Stimulated activated naive CD8-positive, alpha-beta T cell treated with anti-CD3 and anti-CD28 coated beads, Interleukin-15, Interleukin-2, amounts not matched to agents 100 U/mL and 50 U/mL, for 24 hours (primary cell): Measurements from ENCODE around the gene ZCRB1.
A peak's percentile ranks its signal among the peaks of the same experiment; 100 is the strongest.
"Not testable (repeated sequence)": the region's sequence is repeated elsewhere in the genome, so short reads cannot be mapped to it uniquely, and the experiment has no call there.

Experiments
- ATAC-seq: fragments of 150-1000 bp; cut with Tn5 transposase; one replicate; pipeline ENCODE4 v1.10.0; 2021
- DNase-seq: peaks from one replicate; pipeline ENCODE4 v3.0.0; 2021

Gene ZCRB1

GRCh38 chr12:42330097-42330496 lies 4.2 kb upstream of the ZCRB1 start:
- DNase-seq, ATAC-seq: not testable (repeated sequence)

- ATAC-seq, result no peak
- no peak for DNase-seq
These were observed 1.3 kb upstream of the ZCRB1 start for GRCh38 chr12:42327227-42327590.

GRCh38 chr12:42326541-42327226 lies 790 bp upstream of the ZCRB1 start:
- no peak for DNase-seq
- peak; percentile 17 for ATAC-seq

- ATAC-seq, result no peak
- DNase-seq, result no peak
These were observed 605 bp downstream of the ZCRB1 start for GRCh38 chr12:42325326-42325652.

GRCh38 chr12:42323856-42324255 lies 2.0 kb downstream of the ZCRB1 start:
- DNase-seq (no peak), ATAC-seq (no peak)

GRCh38 chr12:42322567-42322966 lies 3.3 kb downstream of the ZCRB1 start:
- DNase-seq (no peak), ATAC-seq (no peak)

- no peak for ATAC-seq
These were observed 5.1 kb downstream of the ZCRB1 start for GRCh38 chr12:42320796-42321195.

GRCh38 chr12:42315108-42315507 lies 10.8 kb downstream of the ZCRB1 start:
- DNase-seq, result no peak
- ATAC-seq, result no peak

More at GRCh38 chr12:42320796-42321195, 5.1 kb downstream of the ZCRB1 start:
- DNase-seq, result no peak

GRCh38 chr12:42309996-42310395 lies 15.9 kb downstream of the ZCRB1 start:
- ATAC-seq (no peak), DNase-seq (no peak)

GRCh38 chr12:42308390-42308789 lies 17.5 kb downstream of the ZCRB1 start:
- DNase-seq, result no peak
- no peak for ATAC-seq

- ATAC-seq, result no peak
- DNase-seq, result no peak
These were observed 19.6 kb downstream of the ZCRB1 start for GRCh38 chr12:42306297-42306696.

- peak; percentile 98 for ATAC-seq
These were observed 26.2 kb downstream of the ZCRB1 start for GRCh38 chr12:42299392-42300308.

GRCh38 chr12:42298887-42299286 lies 27.0 kb downstream of the ZCRB1 start:
- DNase-seq (no peak), ATAC-seq (no peak)

More at GRCh38 chr12:42299392-42300308, 26.2 kb downstream of the ZCRB1 start:
- peak; percentile 64 for DNase-seq

GRCh38 chr12:42296503-42297109 lies 29.3 kb downstream of the ZCRB1 start:
- DNase-seq (peak; percentile 9), ATAC-seq (no peak)

- no peak for DNase-seq
- ATAC-seq, result no peak
These were observed 34.2 kb downstream of the ZCRB1 start for GRCh38 chr12:42291680-42292079.

GRCh38 chr12:42288544-42288943 lies 37.4 kb downstream of the ZCRB1 start:
- no peak for ATAC-seq

GRCh38 chr12:42286741-42287140 lies 39.2 kb downstream of the ZCRB1 start:
- ATAC-seq (no peak), DNase-seq (no peak)

More at GRCh38 chr12:42288544-42288943, 37.4 kb downstream of the ZCRB1 start:
- DNase-seq, result no peak

- DNase-seq (no peak), ATAC-seq (no peak)
These were observed 40.5 kb downstream of the ZCRB1 start for GRCh38 chr12:42285431-42285830.

GRCh38 chr12:42284876-42285275 lies 41.0 kb downstream of the ZCRB1 start:
- no peak for ATAC-seq

GRCh38 chr12:42284157-42284556 lies 41.7 kb downstream of the ZCRB1 start:
- DNase-seq (no peak), ATAC-seq (no peak)

More at GRCh38 chr12:42284876-42285275, 41.0 kb downstream of the ZCRB1 start:
- no peak for DNase-seq

GRCh38 chr12:42283739-42284138 lies 42.2 kb downstream of the ZCRB1 start:
- no peak for ATAC-seq

GRCh38 chr12:42282294-42282693 lies 43.6 kb downstream of the ZCRB1 start:
- DNase-seq (no peak), ATAC-seq (no peak)

More at GRCh38 chr12:42283739-42284138, 42.2 kb downstream of the ZCRB1 start:
- no peak for DNase-seq

- DNase-seq (no peak), ATAC-seq (no peak)
These were observed 44.0 kb downstream of the ZCRB1 start for GRCh38 chr12:42281844-42282243.
